SH-SY5Y (cell line): Measurements from ENCODE around the gene RC3H1.

Experiments
- GATA2 ChIP-seq: IDR thresholded peaks from 2 replicates; pipeline ENCODE4 v1.6.1; 2011; ENCODE audit warnings: mild to moderate bottlenecking, low read depth, low read length
- GATA3 ChIP-seq: IDR thresholded peaks from 2 replicates; pipeline ENCODE4 v1.6.1; 2011; ENCODE audit warnings: low read depth, mild to moderate bottlenecking, low read length, moderate library complexity

DNA sequence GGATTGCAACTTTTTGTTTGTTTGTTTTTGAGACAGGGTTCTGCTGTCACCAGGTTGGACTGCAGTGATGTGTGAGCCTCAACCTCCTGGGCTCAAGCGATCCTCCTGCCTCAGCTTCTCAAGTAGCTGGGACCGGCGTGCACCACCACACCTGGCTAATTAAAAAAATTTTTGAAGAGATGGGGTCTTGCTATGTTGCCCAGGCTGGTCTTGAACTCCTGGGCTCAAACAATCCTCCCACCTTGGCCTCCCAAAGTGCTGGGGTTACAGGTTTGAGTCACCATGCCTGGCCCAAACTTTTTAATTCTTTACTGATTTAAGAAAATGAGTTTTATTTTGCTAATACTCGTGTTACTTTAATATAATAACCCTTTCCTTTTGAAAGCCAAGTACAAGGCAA is 73.6 kb downstream of the RC3H1 start:
- TF ChIP-seq GATA2 (no peak), GATA3 (no peak)
